Progenitor cell of endocrine pancreas (in vitro differentiated cells): ENCODE data around the gene ORM2. TPM values are rescaled to one million over a fixed set of nuclear protein-coding genes. Genes with fewer than 3 reads are reported as not detected.
"Not testable (repeated sequence)": the region's sequence is repeated elsewhere in the genome, so short reads cannot be mapped to it uniquely, and the experiment has no call there.

ENCODE experiments used
- DNase-seq: peaks from one replicate; pipeline ENCODE4 v3.0.0; 2021; ENCODE audit warnings: low spot score; ENCODE audit not compliant: unreplicated experiment
- H3K27ac Mint-ChIP-seq: 2 replicates; pipeline ENCODE4 v1.8.0; 2021; ENCODE audit warnings: mild to moderate bottlenecking, moderate library complexity, mixed read lengths
- H3K27me3 Mint-ChIP-seq: 2 replicates; pipeline ENCODE4 v1.8.0; 2021; ENCODE audit warnings: mixed read lengths
- H3K36me3 Mint-ChIP-seq: 2 replicates; pipeline ENCODE4 v1.8.0; 2022; ENCODE audit warnings: mixed read lengths; ENCODE audit not compliant: insufficient read depth
- H3K4me1 Mint-ChIP-seq: 2 replicates; pipeline ENCODE4 v1.8.0; 2021; ENCODE audit warnings: low read depth, mixed read lengths
- H3K4me3 Mint-ChIP-seq: 2 replicates; pipeline ENCODE4 v1.8.0; 2021; ENCODE audit warnings: low read depth, mild to moderate bottlenecking, moderate library complexity, mixed read lengths
- H3K9me3 Mint-ChIP-seq: 2 replicates; pipeline ENCODE4 v1.8.0; 2021; ENCODE audit warnings: low read depth, mixed read lengths
- total RNA-seq: library from RNA; stranded (reverse); gene quantifications from 2 replicates; pipeline ENCODE4 v1.2.1, GENCODE V29; 2021
- TF ChIP-seq, protein P1 (sequence below): fragments of 200-600 bp; sonication (generic); IDR thresholded peaks from one replicate; pipeline ENCODE4 v1.5.0; 2021; ENCODE audit warnings: antibody characterized with exemption, mild to moderate bottlenecking; ENCODE audit not compliant: unreplicated experiment

The ORM2 gene
- total RNA-seq, 1 donor from 2014 or later = 5.4 TPM

DNA sequence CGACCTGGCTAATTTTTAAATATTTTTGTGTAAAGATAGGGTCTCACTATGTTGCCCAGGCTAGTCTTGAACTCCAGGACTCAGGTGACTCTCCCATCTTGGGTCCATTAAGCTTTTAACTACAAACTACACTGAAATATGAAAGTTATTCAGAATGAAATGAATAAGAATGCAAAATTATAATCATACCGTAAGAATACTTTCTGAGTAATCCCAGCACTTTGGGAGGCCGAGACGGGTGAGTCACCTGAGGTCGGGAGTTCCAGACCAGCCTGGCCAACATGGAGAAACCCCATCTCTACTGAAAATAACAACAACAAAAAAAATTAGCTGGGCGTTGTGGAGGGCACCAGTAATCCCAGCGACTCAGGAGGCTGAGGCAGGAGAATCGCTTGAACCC is 7.9 kb upstream of the ORM2 start:
- TF ChIP-seq, protein P1, sequence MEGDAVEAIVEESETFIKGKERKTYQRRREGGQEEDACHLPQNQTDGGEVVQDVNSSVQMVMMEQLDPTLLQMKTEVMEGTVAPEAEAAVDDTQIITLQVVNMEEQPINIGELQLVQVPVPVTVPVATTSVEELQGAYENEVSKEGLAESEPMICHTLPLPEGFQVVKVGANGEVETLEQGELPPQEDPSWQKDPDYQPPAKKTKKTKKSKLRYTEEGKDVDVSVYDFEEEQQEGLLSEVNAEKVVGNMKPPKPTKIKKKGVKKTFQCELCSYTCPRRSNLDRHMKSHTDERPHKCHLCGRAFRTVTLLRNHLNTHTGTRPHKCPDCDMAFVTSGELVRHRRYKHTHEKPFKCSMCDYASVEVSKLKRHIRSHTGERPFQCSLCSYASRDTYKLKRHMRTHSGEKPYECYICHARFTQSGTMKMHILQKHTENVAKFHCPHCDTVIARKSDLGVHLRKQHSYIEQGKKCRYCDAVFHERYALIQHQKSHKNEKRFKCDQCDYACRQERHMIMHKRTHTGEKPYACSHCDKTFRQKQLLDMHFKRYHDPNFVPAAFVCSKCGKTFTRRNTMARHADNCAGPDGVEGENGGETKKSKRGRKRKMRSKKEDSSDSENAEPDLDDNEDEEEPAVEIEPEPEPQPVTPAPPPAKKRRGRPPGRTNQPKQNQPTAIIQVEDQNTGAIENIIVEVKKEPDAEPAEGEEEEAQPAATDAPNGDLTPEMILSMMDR = no peak
- Mint-ChIP-seq H3K27ac (no peak overlapping the region), H3K27me3 (peaks cover 5% of the 10 kb centered on the region), H3K4me1 (no peaks in the 10 kb centered on the region), H3K4me3 (no peak overlapping the region), H3K9me3 (no peaks in the 10 kb centered on the region), H3K36me3 (no peaks in the 10 kb centered on the region)
- no peak for DNase-seq

DNA sequence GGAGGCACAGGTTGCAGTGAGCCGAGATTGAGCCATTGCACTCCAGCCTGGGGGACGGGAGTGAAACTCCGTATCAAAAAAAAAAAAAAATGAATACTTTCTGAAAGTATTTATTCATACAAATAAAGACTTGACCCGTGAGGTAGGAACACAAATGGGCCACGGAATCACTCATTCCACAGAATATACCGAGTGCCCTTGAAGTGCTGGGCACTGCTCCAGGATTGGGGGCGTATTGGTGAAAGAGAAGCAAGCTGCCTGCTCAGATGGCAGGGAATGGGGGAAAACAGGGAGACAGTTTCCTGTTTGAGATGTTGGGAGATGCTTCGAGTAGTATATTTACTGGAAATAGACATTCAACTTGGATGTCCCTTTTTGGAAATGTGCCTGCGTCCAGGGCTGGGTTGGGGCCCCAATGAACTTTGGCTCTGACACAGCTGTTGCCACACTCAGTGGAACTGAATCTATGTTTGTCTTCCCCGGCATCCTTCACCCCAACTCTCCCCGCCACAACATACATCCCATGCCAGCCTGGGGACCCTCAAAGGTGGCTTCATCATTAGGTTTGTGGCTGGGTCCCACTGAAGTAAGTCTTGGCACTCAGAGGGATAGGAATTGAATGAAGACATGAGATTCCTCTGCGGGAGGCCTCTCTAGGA is 7.4 kb upstream of the ORM2 start:
- not testable (repeated sequence) for DNase-seq, H3K4me1 Mint-ChIP-seq, H3K4me3 Mint-ChIP-seq, H3K36me3 Mint-ChIP-seq, H3K27me3 Mint-ChIP-seq, H3K27ac Mint-ChIP-seq, H3K9me3 Mint-ChIP-seq

- not testable (repeated sequence) for DNase-seq, H3K4me3 Mint-ChIP-seq, H3K27ac Mint-ChIP-seq, H3K9me3 Mint-ChIP-seq, H3K36me3 Mint-ChIP-seq, H3K4me1 Mint-ChIP-seq, H3K27me3 Mint-ChIP-seq
Measured at GRCh38 chr9:114322831-114323531, 6.7 kb upstream of the ORM2 start, which contains the start of gene ORM1. Gene ORM1 (plus strand): TSS chr9:114323098. CDS start chr9:114323134, 36 bp downstream.

GRCh38 chr9:114323849-114324248 is 5.8 kb upstream of the ORM2 start:
- H3K27ac Mint-ChIP-seq, H3K27me3 Mint-ChIP-seq, H3K36me3 Mint-ChIP-seq, DNase-seq, H3K4me3 Mint-ChIP-seq, H3K4me1 Mint-ChIP-seq, H3K9me3 Mint-ChIP-seq: not testable (repeated sequence)

GRCh38 chr9:114324492-114324891 is 5.2 kb upstream of the ORM2 start:
- no peaks in the 10 kb centered on the region for H3K36me3 Mint-ChIP-seq
- peak; percentile 31 for DNase-seq
- no peak overlapping the region for H3K27ac Mint-ChIP-seq
- H3K4me3 Mint-ChIP-seq = no peak overlapping the region
- H3K9me3 Mint-ChIP-seq = no peaks in the 10 kb centered on the region
- TF ChIP-seq, protein P1 = no peak
- no peaks in the 10 kb centered on the region for H3K27me3 Mint-ChIP-seq
- H3K4me1 Mint-ChIP-seq = no peaks in the 10 kb centered on the region

- H3K27ac Mint-ChIP-seq = not testable (repeated sequence)
Measured at GRCh38 chr9:114324965-114325364, 4.7 kb upstream of the ORM2 start.

GRCh38 chr9:114325684-114326254 is 3.9 kb upstream of the ORM2 start:
- H3K9me3 Mint-ChIP-seq, H3K36me3 Mint-ChIP-seq, H3K4me1 Mint-ChIP-seq, H3K27ac Mint-ChIP-seq, H3K4me3 Mint-ChIP-seq, DNase-seq, H3K27me3 Mint-ChIP-seq: not testable (repeated sequence)

More at GRCh38 chr9:114324965-114325364, 4.7 kb upstream of the ORM2 start:
- H3K4me1 Mint-ChIP-seq, H3K9me3 Mint-ChIP-seq, H3K36me3 Mint-ChIP-seq, H3K4me3 Mint-ChIP-seq, DNase-seq, H3K27me3 Mint-ChIP-seq: not testable (repeated sequence)
